HepG2 (cell line): Measurements from ENCODE around the gene GABRB1. TPM values are rescaled to one million over a fixed set of nuclear protein-coding genes. Genes with fewer than 3 reads are reported as not detected.
A peak's percentile ranks its signal among the peaks of the same experiment; 100 is the strongest.

Source experiments
- ATAC-seq: fragments of 200-7000 bp; cut with Tn5 transposase; 3 replicates; pipeline ENCODE4 v1.9.1; 2020; ENCODE audit warnings: mild to moderate bottlenecking, moderate library complexity
- BruUV-seq: library from RNA; stranded (reverse); fragments of 400-500 nt; replicated peaks from 2 replicates; lab custom pipeline; 2021; lab: Mats Ljungman, UMichigan
- CTCF ChIA-PET: fragments of 300-600 bp; formaldehyde crosslinking; extraction: SDS; loops from one replicate; lab custom pipeline; 2021; ENCODE audit warnings: low total read pairs, inconsistent platforms, low intra/inter-chr PET ratio; lab: Yijun Ruan, JAX
- POLR2A ChIA-PET: fragments of 350-600 bp; sonication (Branson Sonifier 250); formaldehyde crosslinking; loops from one replicate; lab custom pipeline; 2020; ENCODE audit warnings: antibody characterized with exemption, inconsistent platforms; lab: Yijun Ruan, JAX
- DNase-seq: peaks from one replicate; pipeline ENCODE4 v3.0.0-alpha.2; 2015; ENCODE audit warnings: low spot score
- FAIRE-seq: peaks from 3 replicates; lab custom pipeline; 2011; peaks lifted over from hg19 to GRCh38; lab: Jason Lieb, UNC
- H2AFZ ChIP-seq: one replicate; pipeline ENCODE4 v1.6.1; 2011; ENCODE audit warnings: low read length, inconsistent platforms
- H3K27ac ChIP-seq: fragments of 300-600 bp; 3 replicates; pipeline ENCODE4 v1.8.0; 2011; ENCODE audit warnings: mixed run types, mild to moderate bottlenecking, mixed read lengths, low read length, inconsistent platforms; ENCODE audit not compliant: insufficient read depth; ENCODE audit errors: extremely low read length
- H3K27me3 ChIP-seq, 2 experiments: fragments of 200-600 bp in 1 of 2; 2 replicates in 1 of 2; 3 replicates in 1 of 2; pipeline versions ENCODE4 v1.6.0 to v1.8.0; 2011; ENCODE audit warnings: low read length in 2 of 2, mild to moderate bottlenecking in 2 of 2, moderate library complexity in 2 of 2, inconsistent platforms in 1 of 2; ENCODE audit not compliant: insufficient read depth in 2 of 2, control insufficient read depth in 1 of 2
- H3K36me3 ChIP-seq, 2 experiments: fragments of 200-600 bp in 1 of 2; replicated peaks in 1 of 2; 2 replicates in 1 of 2; 3 replicates in 1 of 2; pipeline versions ENCODE4 v1.5.1 to v1.8.0; 2011; ENCODE audit warnings: low read length in 2 of 2, inconsistent platforms in 1 of 2; ENCODE audit not compliant: insufficient read depth in 2 of 2, control insufficient read depth in 1 of 2
- H3K4me1 ChIP-seq: 2 replicates; pipeline ENCODE4 v1.5.1; 2012; ENCODE audit warnings: low read length, inconsistent platforms; ENCODE audit not compliant: insufficient read depth
- H3K4me2 ChIP-seq: 2 replicates; pipeline ENCODE4 v1.6.0; 2011; ENCODE audit warnings: low read depth, low read length, inconsistent platforms
- H3K4me3 ChIP-seq, 3 experiments: fragments of 200-600 bp in 1 of 3; sonication (generic), shearing (Covaris generic) in 1 of 3; replicated peaks in 1 of 3; 2 replicates each; pipeline ENCODE4 v1.5.1; 2011 to 2016; ENCODE audit warnings: low read length in 3 of 3, inconsistent platforms in 2 of 3, low read depth in 2 of 3, mild to moderate bottlenecking in 2 of 3, control low read depth in 1 of 3, mixed read lengths in 1 of 3; ENCODE audit not compliant: insufficient read depth in 1 of 3
- H3K79me2 ChIP-seq: one replicate; pipeline ENCODE4 v1.6.1; 2011; ENCODE audit warnings: low read length, inconsistent platforms; ENCODE audit not compliant: insufficient read depth
- H3K9ac ChIP-seq: 2 replicates; pipeline ENCODE4 v1.6.0; 2011; ENCODE audit warnings: mild to moderate bottlenecking, low read depth, low read length, inconsistent platforms; ENCODE audit not compliant: insufficient read depth
- H3K9me3 ChIP-seq: 2 replicates; pipeline ENCODE4 v1.5.1; 2012; ENCODE audit warnings: mild to moderate bottlenecking, low read length
- H4K20me1 ChIP-seq: 2 replicates; pipeline ENCODE4 v1.6.0; 2011; ENCODE audit warnings: inconsistent platforms, mild to moderate bottlenecking, low read length, moderate library complexity; ENCODE audit not compliant: insufficient read depth
- BRD4 ChIP-seq: sonication (generic); formaldehyde crosslinking; IDR thresholded peaks from 2 replicates; pipeline ENCODE4 v1.4.0; 2020; ENCODE audit warnings: missing genetic modification reagents
- CC2D1A ChIP-seq: sonication (generic); formaldehyde crosslinking; IDR thresholded peaks from 2 replicates; pipeline ENCODE4 v1.8.1; 2023; ENCODE audit warnings: mild to moderate bottlenecking, missing genetic modification reagents
- GABPB1 ChIP-seq: IDR thresholded peaks from 2 replicates; pipeline ENCODE4 v1.6.1; 2016; ENCODE audit warnings: mild to moderate bottlenecking, missing genetic modification reagents, moderate library complexity, missing compliant biosample characterization
- GZF1 ChIP-seq: sonication (generic); formaldehyde crosslinking; IDR thresholded peaks from 2 replicates; pipeline ENCODE4 v1.5.1; 2020; ENCODE audit warnings: mild to moderate bottlenecking, missing genetic modification reagents
- HNF1B ChIP-seq: sonication (generic); formaldehyde crosslinking; IDR thresholded peaks from 2 replicates; pipeline ENCODE4 v1.5.1; 2020; ENCODE audit warnings: mild to moderate bottlenecking, moderate library complexity, missing genetic modification reagents
- HNRNPLL ChIP-seq: fragments of 200-400 bp; formaldehyde crosslinking; IDR thresholded peaks from 2 replicates; pipeline ENCODE4 v1.6.1; 2017; ENCODE audit warnings: mild to moderate bottlenecking, low read depth, low read length; ENCODE audit not compliant: poor library complexity, severe bottlenecking
- HOXA3 ChIP-seq: sonication (generic); formaldehyde crosslinking; IDR thresholded peaks from 2 replicates; pipeline ENCODE4 v1.5.0; 2020; ENCODE audit warnings: missing genetic modification reagents
- MTF2 ChIP-seq: sonication (generic); formaldehyde crosslinking; IDR thresholded peaks from 2 replicates; pipeline ENCODE4 v1.5.0; 2020; ENCODE audit warnings: missing genetic modification reagents, borderline replicate concordance
- RBAK ChIP-seq: sonication (generic); formaldehyde crosslinking; IDR thresholded peaks from 2 replicates; pipeline ENCODE4 v1.5.1; 2020; ENCODE audit warnings: mild to moderate bottlenecking, missing genetic modification reagents
- RNF2 ChIP-seq: fragments of 450-650 bp; conservative IDR thresholded peaks from 2 replicates; pipeline ENCODE4 v1.6.1; 2016; ENCODE audit warnings: low read depth
- SATB2 ChIP-seq: sonication (generic); formaldehyde crosslinking; IDR thresholded peaks from 2 replicates; pipeline ENCODE4 v1.5.0; 2020; ENCODE audit warnings: missing genetic modification reagents
- ZKSCAN5 ChIP-seq: sonication (generic); formaldehyde crosslinking; IDR thresholded peaks from 2 replicates; pipeline ENCODE4 v1.5.1; 2020; ENCODE audit warnings: mild to moderate bottlenecking, missing genetic modification reagents
- ZNF205 ChIP-seq: IDR thresholded peaks from 2 replicates; pipeline ENCODE4 v1.6.1; 2018; ENCODE audit warnings: missing biosample characterization, missing genetic modification reagents
- ZNF646 ChIP-seq: sonication (generic); formaldehyde crosslinking; IDR thresholded peaks from 2 replicates; pipeline ENCODE4 v1.9.0; 2021; ENCODE audit warnings: mild to moderate bottlenecking, missing genetic modification reagents
- ZNF839 ChIP-seq: sonication (generic); formaldehyde crosslinking; IDR thresholded peaks from 2 replicates; pipeline ENCODE4 v1.4.0; 2020; ENCODE audit warnings: missing genetic modification reagents, mild to moderate bottlenecking, borderline replicate concordance
- WGBS: methylation state at CpG from one replicate; pipeline ENCODE4 v1.1.6; 2017; ENCODE audit warnings: low lambda C conversion rate; 5-methylcytosine and 5-hydroxymethylcytosine counted together
- in situ Hi-C: cut with HindIII; loops from 2 replicates; pipeline ENCODE4 v1.10.0; 2017; ENCODE audit warnings: low pct_unique_long_range_greater_than_20kb; ENCODE audit not compliant: extremely low pct_ligation_motif_present
- intact Hi-C: fragments of 100-400 bp; cut with micrococcal nuclease; formaldehyde crosslinking; loops from one replicate; pipeline ENCODE4 v1.10.0; 2022; ENCODE audit not compliant: unreplicated experiment
- polyA plus RNA-seq, 8 experiments: library from polyadenylated mRNA; depleted of rRNA in 3 of 8; stranded (reverse) in 7 of 8; unstranded in 1 of 8; fragments of >200 nt; fragmentation: Illumina TruSeq in 4 of 8; extraction: Trizol in 4 of 8; gene quantifications; 2 replicates each; pipeline versions ENCODE4 v1.2.1 to v1.2.3, GENCODE V29; 2011 to 2016; ENCODE audit warnings: low read depth in 4 of 8, missing spikeins in 1 of 8, mixed read lengths in 1 of 8; ENCODE audit not compliant: insufficient read depth in 1 of 8
- total RNA-seq, 5 experiments: library from RNA; depleted of rRNA; stranded (reverse); fragments of >200 nt; fragmentation: Illumina TruSeq; extraction: Trizol; gene quantifications; 2 replicates each; pipeline ENCODE4 v1.2.3, GENCODE V29; 2016; ENCODE audit warnings: low read depth in 1 of 5
- TF ChIP-seq, protein P1 (sequence below): sonication (generic); formaldehyde crosslinking; conservative IDR thresholded peaks from 2 replicates; pipeline ENCODE4 v1.4.0; 2020; ENCODE audit warnings: missing genetic modification reagents

GABRB1 gene
- total and polyA plus RNA-seq, 2 of the 13 experiments (the other 11 are each of a cell fraction or from before 2014, with no cell fraction given) = not detected

DNA sequence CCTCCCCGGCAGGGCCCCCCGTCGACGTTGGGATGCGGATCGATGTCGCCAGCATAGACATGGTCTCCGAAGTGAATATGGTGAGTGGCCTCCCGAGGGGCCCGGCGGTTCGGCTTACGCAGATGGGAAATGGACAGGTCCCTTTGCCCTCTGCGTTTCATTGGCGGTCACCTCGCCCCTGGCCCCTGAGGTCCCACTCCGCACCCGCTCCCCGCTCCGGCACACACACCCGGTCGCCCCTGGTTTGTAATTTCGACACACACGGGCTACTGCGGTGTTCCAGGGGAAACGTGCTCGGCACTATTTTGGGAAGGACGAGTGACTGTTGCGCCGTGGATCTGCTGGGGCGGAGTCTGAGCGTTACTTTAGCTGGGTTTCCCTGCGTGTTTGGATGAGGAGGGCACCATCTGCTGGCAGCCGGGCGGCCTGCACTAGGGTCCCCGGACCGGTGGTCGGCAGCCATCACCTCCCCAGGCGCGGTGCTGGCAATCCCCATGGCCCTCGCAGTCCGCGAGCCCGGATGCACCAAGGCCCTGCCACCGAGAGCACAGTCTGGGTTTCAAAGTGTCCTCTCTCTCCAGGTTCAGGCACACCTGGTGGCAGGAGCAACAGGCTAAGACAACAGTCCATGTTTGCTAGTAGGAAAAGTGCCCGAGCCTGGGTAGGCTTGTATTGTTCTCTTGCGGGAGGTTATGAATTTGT, 1.2 kb downstream of the GABRB1 start:
- Histone ChIP-seq H3K9ac (peak overlapping the region; percentile 7; the same call in 1 of the 2 replicates), H3K79me2 (no peaks in the 10 kb centered on the region), H3K36me3 (no peaks in the 10 kb centered on the region), H2AFZ (no peak overlapping the region), H4K20me1 (no peaks in the 10 kb centered on the region), H3K9me3 (no peaks in the 10 kb centered on the region), H3K27me3 (peaks cover 0 to 9% of the 10 kb centered on the region in 2 experiments; a peak in 2 of 5 replicates), H3K4me1 (peaks cover 16% of the 10 kb centered on the region), H3K27ac (no peak overlapping the region), H3K4me3 (peak overlapping the region; percentile 51 to 73 (median 51)), H3K4me2 (peak overlapping the region; percentile 85)
- CTCF ChIA-PET = interaction anchor here (2.6 to 3.8 kb wide), 2 partner anchors 100 to 188 kb away, joined by 14 to 22 read pairs; no protein-coding TSS in a partner anchor
- DNase-seq (peak; percentile 37), ATAC-seq (peak; percentile 99), FAIRE-seq (no peak)
- POLR2A ChIA-PET = no interaction called here
- in situ Hi-C loops (loop anchor here (10.0 kb wide), 1 partner anchor 98 kb away; no protein-coding TSS in a partner anchor), intact Hi-C loops (loop anchor here (1.0 to 10.0 kb wide), 4 partner anchors 95 to 352 kb away; no protein-coding TSS in a partner anchor)
- no TSS peak for BruUV-seq
- 4% methylated on average over 12 of the region's 47 CpGs for WGBS
- TF ChIP-seq CC2D1A (CRISPR knock-in tag) (no peak), ZNF646 (CRISPR knock-in tag) (no peak), ZNF839 (peak; percentile 63; the same call in 1 of the 2 replicates), BRD4 (CRISPR knock-in tag) (no peak), MTF2 (CRISPR knock-in tag) (peak; percentile 92; the same call in 1 of the 2 replicates), SATB2 (CRISPR knock-in tag) (no peak), HOXA3 (CRISPR knock-in tag) (no peak), RBAK (CRISPR knock-in tag) (no peak), GZF1 (no peak), ZNF205 (no peak), GABPB1 (peak; percentile 58; the same call in 1 of the 2 replicates), HNF1B (CRISPR knock-in tag) (peak; percentile 46; the same call in 1 of the 2 replicates), RNF2 (no peak), ZKSCAN5 (no peak), HNRNPLL (peak; percentile 68)
- TF ChIP-seq, protein P1, sequence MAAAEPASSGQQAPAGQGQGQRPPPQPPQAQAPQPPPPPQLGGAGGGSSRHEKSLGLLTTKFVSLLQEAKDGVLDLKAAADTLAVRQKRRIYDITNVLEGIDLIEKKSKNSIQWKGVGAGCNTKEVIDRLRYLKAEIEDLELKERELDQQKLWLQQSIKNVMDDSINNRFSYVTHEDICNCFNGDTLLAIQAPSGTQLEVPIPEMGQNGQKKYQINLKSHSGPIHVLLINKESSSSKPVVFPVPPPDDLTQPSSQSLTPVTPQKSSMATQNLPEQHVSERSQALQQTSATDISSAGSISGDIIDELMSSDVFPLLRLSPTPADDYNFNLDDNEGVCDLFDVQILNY (CRISPR knock-in tag) = no peak
